ENCODE measurements around the gene IRGQ.

IRGQ gene

GRCh38 chr19:43622956-43623355, 27.0 kb upstream of the IRGQ start:
- TF ChIP-seq CTCF (IDR thresholded peaks at IDR 0.05), result no peak
- no peak for DNase-seq

DNA sequence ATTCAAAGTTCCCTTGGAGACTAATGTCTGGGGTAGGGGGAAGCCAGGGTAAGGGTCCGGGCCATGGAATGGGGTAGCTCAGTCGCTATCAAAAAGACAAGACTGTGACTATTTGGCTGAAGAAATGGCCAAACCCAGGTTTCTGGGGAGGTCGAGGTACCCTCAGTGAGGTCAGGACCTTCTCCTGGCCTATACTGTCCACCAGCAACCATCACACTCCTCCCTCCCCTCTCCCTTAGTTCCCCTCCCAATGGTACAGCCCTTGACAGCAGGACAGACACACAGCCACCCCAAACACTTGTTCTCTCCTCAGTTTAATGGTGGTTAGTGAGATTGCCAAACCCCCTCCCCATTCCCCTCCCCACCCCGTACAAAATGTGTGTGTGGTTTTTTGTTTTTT, 26.1 kb upstream of the IRGQ start:
- Histone ChIP-seq H3K4me1 (peaks cover 0 to 16% (median 5%) of the 10 kb centered on the region in 4 donors), H3K27ac (no peak overlapping the region), H3K9me3 (no peaks in the 10 kb centered on the region), H3K4me3 (no peak overlapping the region), H3K36me3 (no peaks in the 10 kb centered on the region), H3K27me3 (peaks cover 0 to 10% of the 10 kb centered on the region in 2 donors)
- DNase-seq, result no peak
- TF ChIP-seq CTCF (IDR thresholded peaks at IDR 0.05), result no peak
- intact Hi-C loops (cut with DNase I; ENCODE audit: low total_unique reads), result no loop called here

More at GRCh38 chr19:43622956-43623355, 27.0 kb upstream of the IRGQ start:
- peaks cover 0 to 10% of the 10 kb centered on the region in 2 donors for H3K27me3 ChIP-seq
- no peak overlapping the region for H3K27ac ChIP-seq
- no peak overlapping the region for H3K4me3 ChIP-seq
- peaks cover 0 to 16% (median 5%) of the 10 kb centered on the region in 4 donors for H3K4me1 ChIP-seq
- H3K9me3 ChIP-seq, result no peaks in the 10 kb centered on the region
- intact Hi-C loops (cut with DNase I; ENCODE audit: low total_unique reads), result no loop called here
- H3K36me3 ChIP-seq, result no peaks in the 10 kb centered on the region

DNA sequence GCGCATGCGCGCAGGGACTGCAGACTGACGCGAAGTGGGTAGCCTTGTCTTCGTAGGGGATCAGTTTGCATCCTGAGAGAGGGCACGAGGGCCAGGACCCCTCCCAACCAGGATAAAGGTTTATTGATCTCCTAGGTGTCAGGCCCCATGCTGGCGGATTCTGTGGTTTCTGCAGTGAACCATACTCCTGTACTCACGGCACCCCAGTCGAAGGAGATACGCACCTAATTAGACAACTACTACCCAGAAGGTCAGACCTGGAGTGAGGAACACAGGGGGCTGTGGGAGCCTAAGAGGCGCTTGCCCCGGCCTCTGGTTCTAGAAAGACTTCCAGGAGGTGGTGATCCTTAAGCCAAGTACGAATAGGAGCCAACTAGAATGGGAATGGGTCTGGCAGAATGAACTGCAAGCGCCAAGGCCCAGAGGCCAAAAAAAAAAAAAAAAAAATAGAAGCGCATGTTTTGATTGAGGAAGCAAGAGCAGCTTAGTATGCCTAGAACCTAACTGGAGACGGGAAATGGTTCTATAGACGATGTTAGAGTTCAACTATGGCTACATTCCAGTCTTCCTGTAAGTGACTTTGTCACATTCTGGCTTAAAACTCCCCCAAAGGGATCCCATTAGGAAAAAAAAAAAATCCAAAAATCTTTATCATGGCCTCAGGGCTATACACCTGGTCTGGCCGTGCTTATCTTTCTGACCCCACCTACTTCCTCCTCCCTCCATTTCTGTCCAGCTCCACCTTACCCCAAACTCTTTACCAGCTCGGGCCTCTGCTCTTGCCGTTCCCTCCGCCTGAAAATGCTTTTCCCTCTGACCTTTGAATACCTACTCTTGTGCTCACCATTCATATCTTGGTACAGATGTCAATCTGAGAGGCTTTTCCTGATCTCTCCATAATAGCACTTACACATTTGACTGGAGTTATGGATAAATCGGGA, 24.4 kb upstream of the IRGQ start:
- no peak for TF ChIP-seq CTCF (IDR thresholded peaks at IDR 0.05)
- DNase-seq, result no peak
- Histone ChIP-seq H3K27me3 (peaks cover 0 to 3% of the 10 kb centered on the region in 2 donors), H3K4me1 (peaks cover 0 to 16% (median 5%) of the 10 kb centered on the region in 4 donors), H3K36me3 (no peaks in the 10 kb centered on the region), H3K4me3 (peak overlapping the region; percentile 70 to 75), H3K27ac (peak overlapping the region; percentile 90), H3K9me3 (no peaks in the 10 kb centered on the region)
- intact Hi-C loops (cut with DNase I; ENCODE audit: low total_unique reads), result no loop called here

- no peaks in the 10 kb centered on the region for H3K27me3 ChIP-seq
- peak within 1 kb of the TSS; percentile 90 for H3K27ac ChIP-seq
- no peaks in the 10 kb centered on the region for H3K9me3 ChIP-seq
- H3K36me3 ChIP-seq, result peaks cover 0 to under 1% (median under 1%) of the 10 kb centered on the region in 3 donors
- intact Hi-C loops (cut with DNase I; ENCODE audit: low total_unique reads), result no loop called here
- TF ChIP-seq CTCF (IDR thresholded peaks at IDR 0.05), result no peak
- H3K4me1 ChIP-seq, result peaks cover 0 to 16% (median 5%) of the 10 kb centered on the region in 4 donors
- peak; percentile 86 to 90 for DNase-seq
- H3K4me3 ChIP-seq, result peak within 1 kb of the TSS; percentile 70 to 75
Observed at GRCh38 chr19:43619262-43620060, 23.5 kb upstream of the IRGQ start, which contains the start of gene ZNF428. TSS of gene ZNF428 (minus strand) at chr19:43619629. CDS start at chr19:43614304, 5,325 bp downstream.

DNA sequence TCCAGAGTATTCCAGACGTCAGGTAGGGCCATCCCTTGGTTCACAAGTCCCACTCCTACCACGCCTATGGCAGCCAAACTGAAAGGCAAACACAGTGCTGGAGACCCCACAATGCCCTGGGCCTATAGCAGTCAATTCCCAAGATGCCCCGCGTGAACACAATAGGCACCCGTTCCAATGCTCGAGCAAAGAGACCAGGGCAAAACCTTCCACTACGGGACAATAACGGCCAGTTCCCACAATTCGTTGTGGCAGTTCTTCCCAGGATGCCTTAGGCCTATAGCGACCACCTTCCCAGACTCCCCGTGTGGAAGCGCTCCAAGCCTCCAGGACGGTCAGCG, 23.0 kb upstream of the IRGQ start:
- peaks cover 2 to 6% (median 6%) of the 10 kb centered on the region in 3 donors for H3K36me3 ChIP-seq
- H3K4me3 ChIP-seq, result peak overlapping the region; percentile 70 to 75
- H3K27me3 ChIP-seq, result no peaks in the 10 kb centered on the region
- peak in 1 of 2 donors; percentile 26 for DNase-seq
- intact Hi-C loops (cut with DNase I; ENCODE audit: low total_unique reads), result no loop called here
- no peak for TF ChIP-seq CTCF (IDR thresholded peaks at IDR 0.05)
- peak overlapping the region; percentile 90 for H3K27ac ChIP-seq
- H3K9me3 ChIP-seq, result no peaks in the 10 kb centered on the region
- H3K4me1 ChIP-seq, result peaks cover 0 to 16% (median 5%) of the 10 kb centered on the region in 4 donors

Measured in tibial artery (tissue), 4 donors.